Urinary bladder (tissue), 4 donors: ENCODE data around the gene DYNLRB2. TPM values are rescaled to one million over a fixed set of nuclear protein-coding genes. Genes with fewer than 3 reads are reported as not detected.

Experiments
- DNase-seq: peaks from one replicate; pipeline ENCODE4 v3.0.0-alpha.2; 2015; ENCODE audit errors: extremely low spot score
- H3K27ac ChIP-seq: one replicate; pipeline ENCODE4 v1.5.1; 2013; ENCODE audit warnings: low read depth, mild to moderate bottlenecking, moderate library complexity
- H3K36me3 ChIP-seq: one replicate; pipeline ENCODE4 v1.6.1; 2013; ENCODE audit warnings: mild to moderate bottlenecking, moderate library complexity; ENCODE audit not compliant: insufficient read depth
- H3K4me1 ChIP-seq: one replicate; pipeline ENCODE4 v1.6.1; 2013; ENCODE audit warnings: mild to moderate bottlenecking, moderate library complexity; ENCODE audit not compliant: insufficient read depth
- H3K4me3 ChIP-seq: one replicate; pipeline ENCODE4 v1.5.1; 2013; ENCODE audit warnings: low read depth, low read length
- WGBS: extraction: QIAGEN DNeasy Blood & Tissue Kit; methylation state at CpG from one replicate; pipeline ENCODE4 v1.1.7; 2013; 5-methylcytosine and 5-hydroxymethylcytosine counted together
- polyA plus RNA-seq: library from polyadenylated mRNA; stranded (reverse); fragments of 200-250 nt; gene quantifications from one replicate; pipeline ENCODE4 v1.2.3, GENCODE V29; 2013
- total RNA-seq: library from RNA; depleted of rRNA; stranded (reverse); fragments of >200 nt; gene quantifications from one replicate; pipeline ENCODE4 v1.2.3, GENCODE V29; 2014
- donor health status: healthy with polysubstance abuse.
- donor health status: healthy.

DYNLRB2 gene
- total and polyA plus RNA-seq, 2 donors = 0.77 to 1.9 TPM

GRCh38 chr16:80594756-80595155 lies 54.0 kb downstream of the DYNLRB2 start:
- no peaks in the 10 kb centered on the region for H3K36me3 ChIP-seq
- H3K4me3 ChIP-seq = no peak overlapping the region
- DNase-seq = no peak
- H3K27ac ChIP-seq = no peak overlapping the region
- no peaks in the 10 kb centered on the region for H3K4me1 ChIP-seq

GRCh38 chr16:80596507-80597207 lies 55.9 kb downstream of the DYNLRB2 start:
- no peak for DNase-seq
- 81% methylated on average over 7 of the region's 7 CpGs for WGBS

DNA sequence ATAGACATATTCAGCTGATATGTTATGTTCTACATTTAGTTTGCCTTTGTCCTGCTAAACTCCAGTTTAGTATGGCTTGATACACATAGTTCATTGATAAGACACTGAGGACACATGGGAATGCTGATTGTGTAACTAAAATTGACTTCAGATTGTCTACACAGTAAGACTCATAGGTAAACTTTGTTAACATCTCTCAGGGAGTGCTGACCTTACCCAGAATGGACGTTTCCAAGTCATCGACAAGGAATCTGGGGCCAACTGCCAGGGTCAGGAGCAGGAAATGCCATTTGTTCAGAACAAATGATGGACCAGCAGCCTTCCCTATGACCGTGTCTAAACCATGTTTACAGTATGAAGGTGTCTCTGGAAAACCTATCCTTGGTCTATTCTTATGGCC lies 58.7 kb downstream of the DYNLRB2 start:
- H3K4me3 ChIP-seq = no peak overlapping the region
- no peaks in the 10 kb centered on the region for H3K4me1 ChIP-seq
- WGBS = 74% methylated on average over 3 of the region's 3 CpGs
- no peaks in the 10 kb centered on the region for H3K36me3 ChIP-seq
- H3K27ac ChIP-seq = no peak overlapping the region
- DNase-seq = no peak

More at GRCh38 chr16:80596507-80597207, 55.9 kb downstream of the DYNLRB2 start:
- Histone ChIP-seq H3K36me3 (no peaks in the 10 kb centered on the region), H3K4me3 (no peak overlapping the region), H3K4me1 (no peaks in the 10 kb centered on the region), H3K27ac (no peak overlapping the region)
